Measurements from ENCODE around the gene NR1D2.

DNA sequence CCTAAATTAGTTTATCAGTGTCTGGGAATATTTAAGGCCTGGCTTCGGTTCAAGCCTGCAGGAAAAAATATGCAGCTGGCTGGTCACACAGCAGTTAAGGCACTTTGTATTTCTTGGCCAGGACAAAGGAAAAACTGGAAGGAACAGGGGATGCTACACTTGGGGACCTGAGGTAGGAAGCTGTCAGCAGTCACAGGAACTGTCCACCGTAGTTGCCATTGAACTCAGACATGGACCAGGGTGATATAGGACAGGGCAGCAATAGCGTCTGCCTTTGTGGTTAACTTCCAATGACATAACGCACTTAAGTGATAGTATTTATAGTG is 49.1 kb downstream of the NR1D2 start:
- TF ChIP-seq, protein P1, sequence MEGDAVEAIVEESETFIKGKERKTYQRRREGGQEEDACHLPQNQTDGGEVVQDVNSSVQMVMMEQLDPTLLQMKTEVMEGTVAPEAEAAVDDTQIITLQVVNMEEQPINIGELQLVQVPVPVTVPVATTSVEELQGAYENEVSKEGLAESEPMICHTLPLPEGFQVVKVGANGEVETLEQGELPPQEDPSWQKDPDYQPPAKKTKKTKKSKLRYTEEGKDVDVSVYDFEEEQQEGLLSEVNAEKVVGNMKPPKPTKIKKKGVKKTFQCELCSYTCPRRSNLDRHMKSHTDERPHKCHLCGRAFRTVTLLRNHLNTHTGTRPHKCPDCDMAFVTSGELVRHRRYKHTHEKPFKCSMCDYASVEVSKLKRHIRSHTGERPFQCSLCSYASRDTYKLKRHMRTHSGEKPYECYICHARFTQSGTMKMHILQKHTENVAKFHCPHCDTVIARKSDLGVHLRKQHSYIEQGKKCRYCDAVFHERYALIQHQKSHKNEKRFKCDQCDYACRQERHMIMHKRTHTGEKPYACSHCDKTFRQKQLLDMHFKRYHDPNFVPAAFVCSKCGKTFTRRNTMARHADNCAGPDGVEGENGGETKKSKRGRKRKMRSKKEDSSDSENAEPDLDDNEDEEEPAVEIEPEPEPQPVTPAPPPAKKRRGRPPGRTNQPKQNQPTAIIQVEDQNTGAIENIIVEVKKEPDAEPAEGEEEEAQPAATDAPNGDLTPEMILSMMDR (IDR thresholded peaks at IDR 0.05): no peak
- TF ChIP-seq POLR2A (IDR thresholded peaks at IDR 0.05): no peak

Measured in Peyer's patch (tissue), 4 donors.